Gastrocnemius medialis (tissue), 4 donors: ENCODE data around the gene CTNNBIP1.

ENCODE experiments used
- CTCF ChIP-seq, 5 experiments: fragments of 450-650 bp in 3 of 5; fragments of 200-600 bp in 2 of 5; sonication (generic) in 2 of 5; IDR thresholded peaks in 4 of 5; conservative IDR thresholded peaks in 1 of 5; 1 replicate in 4 of 5; 2 replicates in 1 of 5; pipeline ENCODE4 v1.5.1; 2016 to 2019; ENCODE audit warnings: antibody characterized with exemption in 5 of 5, mild to moderate bottlenecking in 3 of 5, moderate library complexity in 3 of 5
- POLR2A ChIP-seq, 2 donors: fragments of 450-650 bp; IDR thresholded peaks; one replicate each; pipeline ENCODE4 v1.6.1; 2017; ENCODE audit warnings: antibody characterized with exemption in 2 of 2, mild to moderate bottlenecking in 2 of 2, moderate library complexity in 2 of 2

DNA sequence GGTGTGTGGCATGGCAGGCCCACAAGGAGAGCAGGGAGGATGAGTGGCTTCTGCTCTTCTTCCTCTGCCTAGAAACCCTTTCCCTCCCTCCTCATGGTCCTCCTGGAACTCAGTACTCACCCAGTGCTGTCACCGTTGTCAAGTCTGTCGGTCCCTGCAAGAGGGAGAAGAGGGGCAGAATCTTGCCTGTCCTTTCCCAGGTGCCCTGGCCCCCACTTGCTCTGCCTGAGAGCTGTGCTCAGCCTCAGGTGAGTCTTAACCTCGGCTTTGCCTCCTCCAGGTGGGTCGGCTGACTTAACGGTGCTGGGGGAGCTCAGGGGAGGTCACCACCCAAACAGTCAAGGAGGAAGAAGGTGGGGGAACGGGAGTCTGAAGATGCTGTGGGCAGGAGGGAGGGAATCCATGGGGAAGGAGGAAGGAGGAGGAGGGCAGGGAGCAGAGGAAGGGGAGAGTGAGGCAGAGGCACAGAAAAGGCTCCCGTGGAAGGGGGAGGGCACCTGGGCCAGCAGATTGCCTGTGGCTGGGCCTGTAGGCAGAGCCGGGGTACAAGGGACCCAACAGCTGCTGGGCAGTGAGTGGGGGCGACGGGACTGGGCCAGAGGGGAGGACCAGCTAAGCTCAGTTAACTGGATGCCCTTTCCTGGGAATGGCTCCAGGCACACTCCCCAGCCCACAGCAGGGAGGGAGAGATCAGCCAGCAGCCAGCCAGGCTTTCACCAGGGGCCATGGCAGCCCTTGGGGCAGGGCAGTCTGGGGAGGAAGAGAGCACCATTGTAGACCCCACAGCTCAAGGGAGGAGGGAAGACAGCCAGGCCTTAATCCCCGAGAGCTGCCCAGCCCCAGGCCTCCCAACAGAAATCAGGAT is 26.3 kb downstream of the CTNNBIP1 start:
- TF ChIP-seq CTCF (IDR thresholded peaks at IDR 0.05 in 4 of 5, conservative IDR thresholded peaks at IDR 0.05 in 1 of 5) (no peak), POLR2A (IDR thresholded peaks at IDR 0.05) (no peak)
